GM21576 (cell line): ENCODE results near the gene HRH3.

Experiments
- ATAC-seq: cut with Tn5 transposase; IDR thresholded peaks from one replicate; pipeline ENCODE4 v1.9.1; 2021; ENCODE audit warnings: mild to moderate bottlenecking, moderate library complexity; ENCODE audit not compliant: unreplicated experiment

HRH3 gene

GRCh38 chr20:62216636-62217566 lies 3.2 kb downstream of the HRH3 start:
- ATAC-seq: no peak

DNA sequence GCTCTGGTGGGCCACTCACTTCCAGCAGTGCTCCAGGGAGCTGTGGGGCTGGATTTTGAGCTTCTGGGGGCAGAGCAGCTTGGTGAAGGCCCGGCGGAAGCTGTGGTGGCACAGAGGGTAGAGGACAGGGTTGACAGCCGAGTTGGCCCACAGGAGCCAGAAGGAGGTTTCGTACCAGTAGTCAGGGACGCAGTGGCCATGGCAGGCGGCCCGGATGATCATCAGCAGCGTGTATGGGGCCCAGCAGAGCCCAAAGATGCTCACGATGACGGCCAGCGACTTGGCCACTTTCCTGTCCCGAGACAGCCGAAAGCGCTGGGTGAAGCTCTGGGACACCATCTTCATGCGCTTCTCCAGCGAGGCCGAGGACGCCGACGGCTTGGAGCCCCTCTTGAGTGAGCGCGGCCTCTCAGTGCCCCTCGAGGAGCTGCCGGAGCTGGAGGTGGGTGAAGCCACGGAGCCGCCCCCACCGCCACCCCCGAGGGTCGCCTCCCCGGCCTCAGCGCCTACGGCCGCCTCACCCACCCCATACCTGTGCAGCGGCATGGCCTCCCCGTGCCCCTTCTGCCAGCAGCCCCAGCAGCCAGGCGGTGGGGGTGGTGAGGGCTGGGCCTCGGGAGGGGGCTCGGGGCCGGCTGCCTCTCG lies 4.0 kb downstream of the HRH3 start:
- ATAC-seq: no peak

DNA sequence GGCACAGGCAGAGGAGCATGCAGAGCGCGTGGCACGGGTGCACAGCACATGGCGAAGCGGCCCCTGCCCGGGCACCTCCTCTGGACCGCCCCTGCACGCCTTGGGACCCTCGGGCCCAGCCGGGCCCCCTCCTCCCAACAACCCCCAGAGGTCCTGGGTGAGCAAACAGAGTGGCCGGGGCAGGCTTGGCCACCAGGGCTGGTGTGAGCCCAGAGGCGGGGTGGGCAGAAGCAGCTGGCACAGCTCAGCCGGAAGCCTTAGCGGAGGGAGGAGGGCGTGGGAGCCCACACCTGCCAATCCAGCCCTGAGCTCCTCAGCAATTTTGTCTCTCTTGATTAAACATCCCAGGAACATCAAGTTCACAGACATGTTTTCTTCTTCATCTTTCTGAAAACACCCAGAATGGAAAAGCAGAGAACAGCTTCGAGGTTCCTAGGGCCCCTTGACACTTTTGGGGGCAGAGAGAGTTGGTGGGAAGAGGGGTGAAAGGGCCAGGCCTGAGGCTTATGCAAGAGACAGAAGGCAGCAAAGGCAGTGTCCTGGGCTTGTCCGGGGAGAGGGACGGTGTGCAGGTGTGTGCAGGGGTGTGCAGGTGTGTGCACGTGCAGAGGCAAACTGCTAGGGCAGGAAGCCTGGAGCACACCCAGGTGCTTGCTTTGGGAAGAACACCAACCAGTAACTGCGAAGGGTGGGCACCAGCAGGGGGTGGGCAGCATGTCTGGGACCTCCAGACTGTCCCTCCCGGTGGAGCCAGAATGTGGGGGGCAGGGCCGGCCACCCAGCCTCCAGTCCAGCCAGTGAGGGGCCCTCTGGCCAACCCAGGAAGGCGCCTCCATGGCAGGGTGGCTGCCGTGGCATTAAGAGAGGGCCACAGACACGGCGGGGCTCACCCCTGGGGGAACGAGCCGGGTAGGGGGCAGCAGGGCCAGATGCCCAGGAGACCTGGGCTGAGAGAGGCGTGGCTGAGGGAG lies 4.8 kb downstream of the HRH3 start:
- ATAC-seq: no peak

- ATAC-seq: no peak
Measured at GRCh38 chr20:62214067-62214466, 6.0 kb downstream of the HRH3 start.

DNA sequence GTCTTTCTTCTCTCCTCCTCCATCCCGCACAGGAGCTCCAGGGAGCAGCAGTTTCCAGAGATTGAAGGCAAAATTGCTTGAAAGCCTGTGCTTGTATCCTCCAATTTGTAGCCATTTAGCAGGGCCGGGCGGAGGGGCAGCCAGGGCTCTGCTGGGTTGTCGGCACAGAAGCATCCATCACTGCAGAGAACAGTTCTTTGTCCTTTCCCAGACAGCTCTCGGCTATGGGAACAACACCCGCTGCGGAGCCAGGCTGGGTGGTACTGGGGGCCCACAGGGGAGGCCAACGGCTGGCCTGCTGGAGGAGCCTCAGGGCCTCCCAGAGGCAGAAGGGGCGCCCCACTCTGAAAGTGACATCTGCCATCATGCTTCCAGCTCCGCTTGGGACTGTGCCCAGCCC lies 7.8 kb downstream of the HRH3 start:
- no peak for ATAC-seq

- no peak for ATAC-seq
Measured at GRCh38 chr20:62211769-62212288, 8.2 kb downstream of the HRH3 start.

DNA sequence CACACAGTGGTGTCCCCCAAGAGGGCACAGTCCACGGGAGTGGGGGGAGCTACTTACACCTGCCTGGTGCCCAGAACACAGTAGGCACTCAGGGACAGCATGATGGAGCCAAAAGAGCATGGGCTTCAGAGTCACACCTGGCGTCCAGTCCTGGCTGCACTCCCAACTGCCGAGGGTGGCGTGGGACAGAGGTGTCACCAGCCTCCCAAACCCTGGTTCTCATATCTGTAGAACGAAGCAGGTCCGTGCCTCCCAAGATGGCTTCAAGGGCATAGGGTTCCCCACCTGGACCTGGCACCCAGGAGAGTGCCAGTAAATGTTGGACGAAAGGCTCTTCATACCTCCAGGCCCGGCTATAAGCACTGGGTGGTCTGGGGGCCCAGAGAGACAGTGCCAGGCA lies 8.9 kb downstream of the HRH3 start:
- no peak for ATAC-seq

GRCh38 chr20:62210496-62210855 lies 9.6 kb downstream of the HRH3 start:
- ATAC-seq: no peak

DNA sequence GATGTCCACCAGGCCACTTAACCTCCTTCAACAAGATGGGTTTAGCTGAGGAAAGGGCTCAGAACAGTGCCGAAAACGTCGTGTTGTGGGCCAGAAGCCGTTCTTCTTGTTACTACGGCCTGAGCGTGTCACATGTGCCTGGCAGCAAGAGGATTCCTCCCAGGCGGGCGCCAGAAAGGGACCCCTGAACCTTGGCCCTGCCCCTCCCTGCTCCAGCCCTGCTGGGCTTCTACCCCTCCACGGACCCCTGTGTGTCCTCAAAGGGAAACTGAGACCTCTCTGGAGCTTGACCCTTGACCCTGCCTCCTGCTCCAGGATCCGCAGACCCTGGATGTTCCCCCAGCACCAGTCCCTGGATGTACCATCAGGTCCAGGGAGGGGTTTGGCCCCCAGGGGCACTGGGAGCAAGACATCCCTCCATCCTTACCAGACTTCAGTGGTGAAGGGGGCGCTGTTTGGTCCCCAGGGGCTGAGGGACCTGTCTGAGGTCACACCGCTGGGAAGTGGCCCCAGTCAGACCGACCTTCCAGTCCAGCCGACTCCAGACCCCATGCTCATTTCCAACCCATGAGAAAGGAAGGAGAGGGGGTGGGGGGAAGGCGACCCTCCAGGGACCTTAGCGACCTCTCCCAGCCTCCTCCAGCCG lies 10.1 kb downstream of the HRH3 start:
- ATAC-seq: no peak

DNA sequence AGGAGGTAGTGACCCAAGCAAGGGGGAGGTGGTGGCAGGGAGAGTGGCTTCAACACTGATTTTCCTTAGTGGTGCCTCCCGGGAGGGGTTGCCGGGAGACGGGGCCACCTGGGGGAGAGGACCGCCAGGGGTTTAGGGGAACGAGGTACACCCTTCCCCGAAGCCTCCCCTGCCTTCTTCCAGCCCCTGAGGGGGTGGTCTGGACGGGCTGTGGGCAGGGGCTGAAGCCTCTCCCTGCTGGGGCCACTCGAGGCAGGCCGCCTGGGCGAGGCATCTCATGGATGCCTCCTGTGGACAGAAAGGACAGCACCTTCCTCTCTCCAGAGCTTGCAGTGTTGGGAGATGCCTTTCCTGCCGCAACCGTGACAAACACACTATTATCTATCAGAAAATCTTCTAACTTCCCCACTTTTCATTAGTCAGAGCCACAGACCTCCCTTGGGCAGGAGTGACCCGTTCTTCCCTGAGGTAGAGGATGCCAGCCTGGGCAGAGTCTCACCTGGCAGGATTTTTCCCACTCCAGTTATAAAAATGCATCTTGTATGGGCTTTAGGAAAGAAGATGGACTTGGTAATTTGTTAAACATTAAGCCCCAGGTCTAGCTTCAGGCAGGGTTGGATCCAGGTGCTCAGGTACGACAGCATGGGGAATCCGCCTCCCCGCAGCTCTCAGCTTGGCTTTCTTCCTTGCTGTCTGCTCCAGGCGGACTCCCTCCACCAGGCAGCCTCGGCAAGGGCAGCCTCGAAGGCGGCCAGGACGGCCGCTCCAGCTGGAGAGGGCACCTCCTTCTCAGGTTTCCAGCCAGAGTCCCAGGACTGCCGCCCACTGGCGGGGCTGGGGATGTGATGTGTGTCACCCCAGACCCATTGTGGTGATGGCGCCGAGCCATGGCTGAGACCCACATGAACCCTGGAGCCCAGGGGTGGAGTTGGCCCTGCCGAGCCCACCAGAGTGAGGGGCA lies 11.0 kb downstream of the HRH3 start:
- no peak for ATAC-seq

GRCh38 chr20:62208061-62208794 lies 11.8 kb downstream of the HRH3 start:
- no peak for ATAC-seq

DNA sequence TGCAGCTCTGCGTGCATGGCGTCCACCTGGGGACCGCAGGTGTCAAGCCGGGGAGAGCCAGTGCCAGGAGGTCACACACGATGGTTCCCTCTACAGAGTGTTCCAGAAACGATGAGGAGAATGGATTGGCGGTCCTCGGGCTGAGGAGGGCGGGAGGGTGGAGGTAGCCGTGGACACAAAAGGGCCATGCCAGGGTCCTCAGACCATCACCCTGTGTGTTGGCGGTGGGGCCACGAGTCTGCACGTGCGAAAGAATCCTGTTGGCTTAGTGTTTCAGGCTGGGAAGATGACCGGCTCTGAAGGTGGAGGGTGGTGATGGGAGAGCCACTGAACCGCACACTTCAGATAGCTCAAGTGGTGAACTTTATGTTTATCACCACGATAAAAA lies 13.7 kb downstream of the HRH3 start:
- ATAC-seq: no peak

- ATAC-seq: no peak
Measured at GRCh38 chr20:62205618-62206387, 14.3 kb downstream of the HRH3 start.

DNA sequence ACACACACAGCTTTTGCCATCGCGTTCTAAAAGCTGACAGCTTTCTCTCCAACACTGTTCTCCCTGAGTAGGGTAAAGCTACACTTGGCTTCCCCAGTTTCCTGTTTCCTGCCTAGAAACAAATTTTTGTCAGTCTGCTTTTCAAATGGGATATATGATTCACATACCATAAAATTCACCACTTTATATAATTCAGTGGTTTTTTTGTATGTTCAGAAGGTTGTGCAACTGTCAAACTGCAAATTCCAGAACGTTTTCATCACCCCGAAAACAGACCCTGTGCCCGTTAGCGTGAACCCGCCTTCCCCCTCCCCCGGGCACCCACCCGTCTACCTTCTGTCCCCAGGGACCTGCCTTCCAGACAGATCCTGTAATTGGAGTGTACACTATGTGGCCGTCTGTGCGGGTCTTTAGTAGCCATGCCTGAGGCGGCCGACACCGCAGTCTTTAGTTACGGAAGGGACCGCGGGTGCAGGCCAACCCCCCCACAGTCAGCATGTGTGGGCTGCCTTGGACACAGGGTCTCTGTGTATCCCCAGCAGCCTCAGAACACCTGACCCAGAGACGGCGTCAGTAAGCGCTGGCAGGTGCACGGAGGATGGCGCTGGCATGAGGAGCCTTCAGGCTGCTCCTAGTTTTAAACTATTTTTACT lies 16.6 kb downstream of the HRH3 start:
- ATAC-seq: no peak

DNA sequence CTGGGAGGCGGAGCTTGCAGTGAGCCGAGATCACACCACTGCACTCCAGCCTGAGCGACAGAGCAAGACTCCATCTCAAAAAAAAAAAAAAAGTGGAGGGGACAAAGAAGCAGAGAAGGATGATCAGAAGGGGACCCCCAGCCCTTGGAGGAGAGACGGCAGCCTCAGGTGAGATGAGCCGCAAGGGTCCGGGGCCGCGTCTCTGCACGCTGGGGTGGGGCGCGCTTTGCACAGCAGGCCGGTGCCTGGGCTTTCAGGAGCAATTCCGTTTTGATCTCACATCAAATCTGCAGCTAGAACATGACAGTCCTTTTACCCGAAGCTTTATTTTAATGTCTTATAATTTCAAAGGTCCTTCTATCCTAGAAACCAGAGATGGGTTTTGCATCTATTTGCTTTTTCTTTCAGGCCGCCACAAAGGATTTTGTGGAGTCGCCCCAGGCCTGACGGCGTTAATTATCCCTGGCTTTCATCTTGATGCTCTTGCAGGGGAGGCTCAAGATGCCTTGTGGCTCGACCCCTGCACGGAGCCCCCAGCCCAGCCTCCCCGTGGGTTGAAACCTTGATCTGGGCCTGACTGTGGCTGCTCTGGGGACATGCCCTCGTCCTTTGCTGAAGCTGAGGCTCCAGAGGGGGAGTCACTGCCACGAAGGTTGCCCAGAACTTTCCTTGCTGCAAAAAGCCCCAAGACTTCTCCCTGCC lies 17.3 kb downstream of the HRH3 start:
- no peak for ATAC-seq

GRCh38 chr20:62202083-62202395 lies 18.0 kb downstream of the HRH3 start:
- no peak for ATAC-seq
